GM18502 (cell line): ENCODE data around the gene TIMP1.
"Not testable (repeated sequence)": the region's sequence is repeated elsewhere in the genome, so short reads cannot be mapped to it uniquely, and the experiment has no call there.

Source experiments
- ATAC-seq: cut with Tn5 transposase; IDR thresholded peaks from one replicate; pipeline ENCODE4 v1.9.1; 2021; ENCODE audit warnings: mild to moderate bottlenecking; ENCODE audit not compliant: unreplicated experiment, poor library complexity

TIMP1 gene

GRCh38 chrX:47595716-47596251, 13.5 kb downstream of the TIMP1 start:
- ATAC-seq, result no peak

- ATAC-seq, result no peak
Measured at GRCh38 chrX:47596256-47596655, 14.0 kb downstream of the TIMP1 start.

- ATAC-seq, result no peak
Measured at GRCh38 chrX:47597222-47597621, 15.0 kb downstream of the TIMP1 start.

GRCh38 chrX:47603125-47603524, 20.9 kb downstream of the TIMP1 start:
- ATAC-seq, result not testable (repeated sequence)

GRCh38 chrX:47605024-47605423, 22.8 kb downstream of the TIMP1 start:
- no peak for ATAC-seq

- no peak for ATAC-seq
Measured at GRCh38 chrX:47607091-47607490, 24.9 kb downstream of the TIMP1 start.

- no peak for ATAC-seq
Measured at GRCh38 chrX:47608130-47608810, 26.0 kb downstream of the TIMP1 start.

- no peak for ATAC-seq
Measured at GRCh38 chrX:47610511-47610910, 28.3 kb downstream of the TIMP1 start.

- no peak for ATAC-seq
Measured at GRCh38 chrX:47611489-47611888, 29.3 kb downstream of the TIMP1 start.

- ATAC-seq, result no peak
Measured at GRCh38 chrX:47611926-47612325, 29.7 kb downstream of the TIMP1 start.

- no peak for ATAC-seq
Measured at GRCh38 chrX:47612418-47612817, 30.2 kb downstream of the TIMP1 start.

- no peak for ATAC-seq
Measured at GRCh38 chrX:47613082-47613481, 30.8 kb downstream of the TIMP1 start.

GRCh38 chrX:47614618-47615017, 32.4 kb downstream of the TIMP1 start:
- ATAC-seq, result no peak

- no peak for ATAC-seq
Measured at GRCh38 chrX:47618923-47619485, 36.8 kb downstream of the TIMP1 start.

GRCh38 chrX:47619486-47620302, 37.5 kb downstream of the TIMP1 start, which contains the start of gene SYN1:
SYN1 (minus strand) TSS chrX:47619857; CDS start chrX:47619728, 129 bp downstream.
- ATAC-seq, result peak; percentile 68

- no peak for ATAC-seq
Measured at GRCh38 chrX:47620303-47620685, 38.1 kb downstream of the TIMP1 start.

GRCh38 chrX:47621851-47622250, 39.6 kb downstream of the TIMP1 start:
- no peak for ATAC-seq

- no peak for ATAC-seq
Measured at GRCh38 chrX:47623540-47624027, 41.3 kb downstream of the TIMP1 start.

- no peak for ATAC-seq
Measured at GRCh38 chrX:47625365-47625764, 43.1 kb downstream of the TIMP1 start.

GRCh38 chrX:47628982-47629381, 46.7 kb downstream of the TIMP1 start:
- ATAC-seq, result no peak
